Nephron progenitor cell (in vitro differentiated cells): ENCODE measurements around the gene BICD1.

Source experiments
- DNase-seq: peaks from one replicate; pipeline ENCODE4 v3.0.0; 2021
- H3K27ac Mint-ChIP-seq: 2 replicates; pipeline ENCODE4 v1.8.0; 2021; ENCODE audit warnings: mild to moderate bottlenecking, moderate library complexity, mixed read lengths
- H3K27me3 Mint-ChIP-seq: 2 replicates; pipeline ENCODE4 v1.8.0; 2021; ENCODE audit warnings: mild to moderate bottlenecking, low read depth, mixed read lengths; ENCODE audit not compliant: poor library complexity
- H3K36me3 Mint-ChIP-seq: 2 replicates; pipeline ENCODE4 v1.8.0; 2021; ENCODE audit warnings: low read depth, mixed read lengths
- H3K4me1 Mint-ChIP-seq: 2 replicates; pipeline ENCODE4 v1.8.0; 2021; ENCODE audit warnings: mixed read lengths
- H3K4me3 Mint-ChIP-seq: 2 replicates; pipeline ENCODE4 v1.8.0; 2021; ENCODE audit warnings: mild to moderate bottlenecking, moderate library complexity, mixed read lengths
- H3K9me3 Mint-ChIP-seq: 2 replicates; pipeline ENCODE4 v1.8.0; 2021; ENCODE audit warnings: mild to moderate bottlenecking, moderate library complexity, mixed read lengths
- CTCF ChIP-seq: fragments of 200-600 bp; sonication (generic); IDR thresholded peaks from 2 replicates; pipeline ENCODE4 v1.5.0; 2021; ENCODE audit warnings: antibody characterized with exemption

Gene BICD1

GRCh38 chr12:32400866-32401265 lies 294.2 kb downstream of the BICD1 start:
- H3K4me3 Mint-ChIP-seq: peak overlapping the region; percentile 95
- TF ChIP-seq CTCF: no peak
- H3K9me3 Mint-ChIP-seq: no peaks in the 10 kb centered on the region
- H3K36me3 Mint-ChIP-seq: no peaks in the 10 kb centered on the region
- DNase-seq: no peak
- peaks cover 37% of the 10 kb centered on the region for H3K27me3 Mint-ChIP-seq
- H3K4me1 Mint-ChIP-seq: peaks cover 21% of the 10 kb centered on the region
- no peak overlapping the region for H3K27ac Mint-ChIP-seq

GRCh38 chr12:32402170-32402569 lies 295.5 kb downstream of the BICD1 start:
- Mint-ChIP-seq H3K27me3 (peaks cover 34% of the 10 kb centered on the region), H3K27ac (no peak overlapping the region), H3K36me3 (no peaks in the 10 kb centered on the region), H3K9me3 (no peaks in the 10 kb centered on the region), H3K4me1 (peaks cover 21% of the 10 kb centered on the region), H3K4me3 (no peak overlapping the region)
- DNase-seq: no peak
- TF ChIP-seq CTCF: no peak

GRCh38 chr12:32402946-32403345 lies 296.3 kb downstream of the BICD1 start:
- no peak overlapping the region for H3K4me3 Mint-ChIP-seq
- peaks cover 16% of the 10 kb centered on the region for H3K4me1 Mint-ChIP-seq
- peaks cover 29% of the 10 kb centered on the region for H3K27me3 Mint-ChIP-seq
- H3K27ac Mint-ChIP-seq: no peak overlapping the region
- no peak for TF ChIP-seq CTCF
- H3K36me3 Mint-ChIP-seq: no peaks in the 10 kb centered on the region
- no peak for DNase-seq
- H3K9me3 Mint-ChIP-seq: no peaks in the 10 kb centered on the region

GRCh38 chr12:32407795-32408194 lies 301.1 kb downstream of the BICD1 start:
- Mint-ChIP-seq H3K4me3 (no peak overlapping the region), H3K9me3 (no peaks in the 10 kb centered on the region), H3K4me1 (no peaks in the 10 kb centered on the region), H3K27me3 (no peaks in the 10 kb centered on the region), H3K36me3 (no peaks in the 10 kb centered on the region), H3K27ac (no peak overlapping the region)
- no peak for TF ChIP-seq CTCF
- DNase-seq: no peak

GRCh38 chr12:32413412-32413811 lies 306.8 kb downstream of the BICD1 start:
- Mint-ChIP-seq H3K4me1 (no peaks in the 10 kb centered on the region), H3K27ac (no peak overlapping the region), H3K36me3 (no peaks in the 10 kb centered on the region), H3K9me3 (no peaks in the 10 kb centered on the region), H3K27me3 (peaks cover 2% of the 10 kb centered on the region), H3K4me3 (no peak overlapping the region)
- no peak for DNase-seq
- no peak for TF ChIP-seq CTCF

GRCh38 chr12:32418221-32418620 lies 311.6 kb downstream of the BICD1 start:
- H3K27ac Mint-ChIP-seq: no peak overlapping the region
- H3K4me3 Mint-ChIP-seq: no peak overlapping the region
- no peaks in the 10 kb centered on the region for H3K36me3 Mint-ChIP-seq
- H3K27me3 Mint-ChIP-seq: peaks cover 2% of the 10 kb centered on the region
- H3K4me1 Mint-ChIP-seq: peaks cover 15% of the 10 kb centered on the region
- peaks cover 6% of the 10 kb centered on the region for H3K9me3 Mint-ChIP-seq
- no peak for TF ChIP-seq CTCF
- no peak for DNase-seq
